HG02840 (cell line): ENCODE measurements around the gene POU2F2.

ENCODE experiments used
- ATAC-seq: cut with Tn5 transposase; IDR thresholded peaks from one replicate; pipeline ENCODE4 v1.9.1; 2021; ENCODE audit warnings: mild to moderate bottlenecking, moderate library complexity, moderate number of reproducible peaks; ENCODE audit not compliant: unreplicated experiment, low FRiP score

The POU2F2 gene

GRCh38 chr19:42155796-42156195 is 23.6 kb upstream of the POU2F2 start:
- no peak for ATAC-seq

- ATAC-seq: no peak
Observed at GRCh38 chr19:42154471-42155323, 22.5 kb upstream of the POU2F2 start.

DNA sequence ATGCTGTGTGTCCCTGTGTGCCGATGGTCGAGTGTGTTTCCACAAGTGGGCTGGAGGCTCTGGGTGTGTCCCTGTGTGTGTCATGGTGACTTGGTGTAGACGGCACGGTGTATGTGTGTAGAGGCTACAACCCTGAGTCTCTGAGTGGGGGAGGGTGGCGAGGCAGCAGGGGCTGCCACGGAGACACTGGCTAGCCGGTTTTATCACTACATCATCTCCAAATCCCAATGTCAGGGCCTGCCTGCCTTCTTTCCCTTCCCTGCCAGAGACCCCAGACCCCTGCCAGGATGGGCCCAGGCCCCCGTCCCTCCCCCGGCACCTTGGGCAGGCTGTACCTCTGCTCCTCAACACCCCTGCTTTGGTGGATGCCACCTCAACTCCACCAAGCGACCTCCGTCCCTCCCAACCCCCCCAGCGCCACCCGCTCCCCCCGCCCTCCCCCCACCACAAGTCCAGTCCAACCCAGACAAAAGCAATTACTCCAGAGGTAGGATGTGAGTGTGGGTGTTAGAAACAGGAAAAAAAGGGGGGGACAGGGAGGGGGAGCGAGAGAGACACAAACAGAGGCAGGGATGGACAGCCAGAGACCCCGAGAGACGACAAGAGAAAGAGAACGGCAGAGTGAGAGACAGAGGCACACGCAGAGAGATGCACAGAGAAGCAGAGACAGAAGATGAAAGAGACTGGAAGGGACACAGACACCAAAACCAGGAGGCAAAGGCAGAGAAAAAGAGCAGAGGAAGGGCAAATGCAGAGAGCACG is 21.6 kb upstream of the POU2F2 start:
- no peak for ATAC-seq

- no peak for ATAC-seq
Observed at GRCh38 chr19:42152910-42153671, 20.8 kb upstream of the POU2F2 start.

- ATAC-seq: no peak
Observed at GRCh38 chr19:42151782-42152684, 19.8 kb upstream of the POU2F2 start.

- no peak for ATAC-seq
Observed at GRCh38 chr19:42150911-42151361, 18.7 kb upstream of the POU2F2 start.

GRCh38 chr19:42150364-42150763 is 18.1 kb upstream of the POU2F2 start:
- no peak for ATAC-seq

DNA sequence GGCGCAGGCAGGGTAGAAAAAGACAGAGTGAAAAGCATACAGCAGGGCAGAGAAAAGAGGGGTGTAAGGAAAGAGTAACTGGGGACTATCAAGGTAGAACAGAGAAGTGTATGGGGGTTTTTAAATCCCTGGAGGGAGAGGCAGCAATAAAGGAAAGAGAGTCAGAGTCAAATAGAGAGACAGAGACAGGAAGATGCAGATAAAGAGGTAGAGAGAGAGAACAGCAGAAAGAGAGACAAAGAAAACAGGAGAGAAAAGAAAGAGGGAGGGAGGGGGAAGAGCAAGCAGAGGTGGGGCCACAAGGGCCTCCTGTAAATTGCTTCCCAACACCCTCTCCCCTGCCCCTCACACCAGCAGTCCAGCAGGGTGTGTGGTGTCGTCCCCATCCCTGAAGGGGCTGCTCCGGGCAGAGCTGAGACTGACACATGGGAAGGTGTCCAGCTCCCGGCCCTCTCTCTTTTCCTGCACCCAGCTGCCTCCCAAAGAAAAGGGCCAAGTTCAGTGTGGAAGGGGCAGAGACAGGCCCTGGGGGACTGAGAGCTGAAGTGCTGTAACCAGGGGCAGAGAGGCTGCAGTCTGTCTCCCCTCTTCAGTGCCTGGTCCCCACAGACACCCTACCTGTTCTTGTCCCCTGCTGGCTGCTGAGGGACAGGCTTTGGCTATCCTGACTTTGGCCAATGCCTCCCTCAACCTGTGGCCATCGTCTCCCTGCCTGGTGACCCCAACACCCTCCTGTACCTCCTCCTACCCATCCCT is 17.4 kb upstream of the POU2F2 start:
- no peak for ATAC-seq

DNA sequence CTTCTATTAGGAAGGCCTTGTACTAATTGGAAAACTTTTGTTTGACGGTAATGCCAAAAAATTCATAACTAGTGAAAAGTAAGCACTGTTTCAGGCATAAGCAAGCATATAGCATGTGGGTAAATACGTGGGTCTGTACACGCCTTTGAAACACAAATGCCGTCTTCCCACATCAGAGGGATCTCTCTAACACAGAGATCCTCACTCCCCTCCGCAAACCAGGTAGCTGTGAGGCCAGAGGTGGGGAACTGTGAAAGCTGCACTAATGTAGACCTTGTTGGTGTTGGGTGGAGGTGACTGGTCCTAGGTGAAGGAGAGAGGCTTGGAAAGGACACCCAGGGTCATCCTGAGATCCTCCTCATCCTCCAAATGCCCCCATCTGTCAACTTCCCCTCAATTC is 16.0 kb upstream of the POU2F2 start:
- no peak for ATAC-seq

- ATAC-seq: no peak
Observed at GRCh38 chr19:42143341-42144234, 11.3 kb upstream of the POU2F2 start.

DNA sequence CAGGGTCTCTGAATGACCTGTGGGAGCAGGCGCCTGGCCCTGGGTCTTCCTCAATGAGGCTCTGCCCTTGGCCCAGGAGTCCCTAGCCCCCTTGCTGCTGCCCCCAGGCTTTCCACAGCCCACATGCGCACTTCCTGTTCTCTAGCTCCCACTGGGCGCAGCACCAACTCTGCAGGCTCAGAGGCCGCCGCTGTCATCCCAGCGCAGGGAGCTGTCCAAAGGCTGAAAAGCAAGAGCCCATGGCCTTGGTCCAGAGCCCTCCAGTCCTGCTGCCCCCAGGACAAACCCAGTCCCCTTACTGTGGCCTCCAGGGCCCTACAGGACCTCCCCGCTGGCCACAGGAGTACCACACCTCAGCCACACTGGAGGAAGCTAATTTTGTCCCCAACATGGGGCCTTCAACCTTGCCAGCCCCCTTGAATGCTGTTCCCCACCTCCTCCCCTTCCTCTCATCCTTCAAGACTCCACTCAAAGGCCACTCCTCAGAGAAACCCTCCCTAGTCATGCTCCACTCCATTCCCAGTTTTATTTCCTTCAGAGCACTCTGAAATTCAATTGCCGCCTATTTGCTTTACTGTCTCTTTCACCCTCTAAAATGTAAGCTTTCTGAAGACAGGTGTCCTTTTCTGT is 8.0 kb upstream of the POU2F2 start:
- ATAC-seq: no peak

DNA sequence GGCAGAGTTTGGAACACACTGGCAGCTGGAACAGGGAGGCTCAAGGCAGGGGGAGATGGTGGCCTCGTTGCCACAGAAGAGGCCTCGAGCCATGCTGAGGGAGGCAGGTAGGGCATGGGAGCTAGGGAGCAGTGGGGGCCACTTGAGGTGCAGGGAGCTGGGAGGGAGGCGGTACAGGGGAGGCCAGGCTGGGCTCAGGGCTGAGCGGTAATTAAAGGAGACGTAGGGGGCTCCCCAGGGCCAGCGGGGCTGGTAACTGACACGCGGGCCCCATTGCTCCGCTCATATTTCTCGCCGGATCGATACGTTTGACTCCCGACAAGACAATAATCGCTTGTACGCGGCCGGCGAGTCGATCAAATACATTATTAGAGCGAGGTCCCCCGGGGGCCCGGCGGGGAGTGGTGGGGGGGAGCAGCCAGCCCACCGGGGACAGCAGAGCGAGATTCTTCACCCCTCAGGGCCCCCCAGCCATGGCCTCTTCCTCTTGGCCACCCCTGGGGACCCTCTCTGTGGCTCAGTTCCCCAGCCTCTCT is 2.4 kb upstream of the POU2F2 start:
- ATAC-seq: no peak

DNA sequence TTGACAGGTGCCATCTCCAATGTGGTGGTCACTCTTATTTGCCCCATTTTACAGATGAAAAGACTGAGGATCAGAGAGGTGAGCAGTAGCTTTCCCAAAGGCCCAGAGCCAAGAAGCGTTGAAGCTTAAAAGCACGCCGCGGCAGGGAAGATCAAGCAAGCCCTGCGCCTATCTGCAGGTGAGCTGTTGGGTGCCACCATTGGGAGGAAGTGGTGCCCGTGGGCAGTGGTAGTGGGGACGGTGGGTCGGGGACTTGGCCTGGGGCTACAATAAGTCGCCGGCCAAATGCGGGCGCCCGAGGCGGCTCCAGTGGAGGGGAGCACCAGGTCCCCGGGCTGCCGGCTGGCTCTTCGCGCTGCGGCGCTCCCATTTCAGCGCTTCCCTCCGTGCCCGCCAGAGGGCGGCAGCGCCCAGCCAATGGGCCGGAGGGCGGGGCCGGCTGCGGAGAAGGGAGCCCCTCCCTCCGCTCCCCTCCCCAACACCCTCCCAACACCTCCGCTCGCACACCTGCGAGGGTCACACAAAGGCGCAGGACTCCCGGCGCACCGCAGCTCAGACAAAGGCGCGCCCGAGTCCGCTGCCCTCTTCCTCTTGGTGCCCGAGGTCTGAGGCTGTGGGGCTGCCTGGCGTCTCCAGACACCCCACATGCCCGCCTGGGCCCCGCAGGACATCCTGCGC is 744 bp upstream of the POU2F2 start:
- peak; percentile 35 for ATAC-seq

- no peak for ATAC-seq
Observed at GRCh38 chr19:42131149-42132029, 857 bp downstream of the POU2F2 start.

- no peak for ATAC-seq
Observed at GRCh38 chr19:42130254-42130573, 2.0 kb downstream of the POU2F2 start.
